NCI-H2196 treated with DMSO at 0.1 percent for 48 hours (cell line): ENCODE data around the gene SRGAP3.
"Not testable (repeated sequence)": the region's sequence is repeated elsewhere in the genome, so short reads cannot be mapped to it uniquely, and the experiment has no call there.

Experiments used
- DNase-seq: peaks from one replicate; lab custom pipeline; 2025; ENCODE audit not compliant: unreplicated experiment; lab: John Stamatoyannopoulos, UW

Gene SRGAP3

GRCh38 chr3:9249273-9250192 lies at the start of gene SRGAP3:
Gene SRGAP3, minus strand, starts transcription at chr3:9249646. Its CDS starts 695 bp downstream, at chr3:9248951.
- DNase-seq: peak; percentile 52

DNA sequence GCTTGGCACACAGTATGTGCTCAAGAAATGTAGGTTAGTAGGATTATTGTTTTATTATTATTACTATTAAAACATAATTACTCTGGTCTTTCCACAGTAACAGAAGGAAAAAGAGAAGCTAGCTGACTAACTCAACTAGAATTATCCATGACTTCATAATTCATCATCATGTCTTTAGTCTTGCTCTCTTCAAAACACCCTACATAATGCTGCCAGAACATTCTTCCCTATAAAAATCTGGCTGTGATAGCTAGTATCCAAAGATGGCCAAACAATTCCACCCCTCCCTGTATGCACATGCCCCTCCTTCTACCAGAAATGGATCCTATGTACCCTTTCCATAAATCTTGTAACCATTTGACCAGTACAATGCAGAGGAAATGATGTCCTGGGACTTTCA lies 48.8 kb upstream of the SRGAP3 start:
- no peak for DNase-seq

GRCh38 chr3:9296241-9296640 lies 46.8 kb upstream of the SRGAP3 start:
- no peak for DNase-seq

DNA sequence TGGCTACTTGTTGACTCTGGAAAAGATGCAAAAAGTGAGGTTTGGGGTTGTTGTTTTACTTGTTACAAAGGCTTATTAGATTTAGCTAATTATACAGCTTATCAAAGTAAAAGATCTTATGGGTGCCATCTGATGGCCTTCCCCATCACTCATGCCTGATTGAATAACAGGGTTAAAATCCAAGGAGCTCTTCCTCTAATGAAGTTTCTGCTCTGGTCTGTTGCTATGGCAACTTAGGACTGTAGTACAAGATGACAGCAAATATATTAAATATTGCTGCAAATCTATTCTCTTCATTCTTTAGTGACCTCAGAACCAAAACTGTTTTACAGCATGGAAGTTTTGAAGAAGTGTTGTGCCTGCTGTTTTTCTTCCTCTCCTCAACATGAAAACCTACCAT lies 45.6 kb upstream of the SRGAP3 start:
- no peak for DNase-seq

DNA sequence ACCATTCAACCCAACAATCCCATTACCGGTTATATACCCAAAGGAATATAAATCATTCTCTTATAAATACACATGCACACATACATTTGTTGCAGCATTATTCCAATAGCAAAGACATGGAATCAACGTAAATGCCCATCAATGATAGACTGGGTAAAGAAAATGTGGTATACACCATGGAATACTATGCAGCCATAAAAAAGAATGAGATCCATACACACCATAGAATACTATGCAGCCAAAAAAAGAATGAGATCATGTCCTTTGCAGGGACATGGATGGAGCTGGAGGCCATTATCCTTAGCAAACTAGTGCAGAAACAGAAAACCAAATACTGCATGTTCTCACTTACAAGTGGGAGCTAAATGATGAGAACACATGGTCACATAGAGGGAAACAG lies 44.5 kb upstream of the SRGAP3 start:
- not testable (repeated sequence) for DNase-seq

GRCh38 chr3:9293076-9293475 lies 43.6 kb upstream of the SRGAP3 start:
- DNase-seq: no peak

- DNase-seq: no peak
Measured at GRCh38 chr3:9292516-9292915, 43.1 kb upstream of the SRGAP3 start.

- DNase-seq: no peak
Measured at GRCh38 chr3:9291821-9292410, 42.5 kb upstream of the SRGAP3 start.

GRCh38 chr3:9290566-9290965 lies 41.1 kb upstream of the SRGAP3 start:
- no peak for DNase-seq

DNA sequence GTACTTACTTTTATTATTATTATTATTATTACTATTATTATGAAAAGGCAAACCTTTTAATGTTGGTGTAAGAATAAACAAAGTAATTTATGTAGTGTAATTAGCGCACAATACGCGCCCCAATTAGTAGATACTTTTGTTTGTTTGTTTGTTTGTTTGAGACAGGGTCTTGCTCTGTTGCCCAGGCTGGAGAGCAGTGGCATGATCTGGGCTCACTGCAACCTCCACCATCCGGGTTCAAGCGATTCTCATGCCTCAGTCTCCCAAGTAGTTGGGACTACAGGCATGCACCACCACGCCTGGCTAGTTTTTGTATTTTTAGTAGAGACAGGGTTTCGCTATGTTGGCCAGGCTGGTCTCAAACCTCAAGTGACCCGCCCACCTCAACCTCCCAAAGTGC lies 32.1 kb upstream of the SRGAP3 start:
- DNase-seq: not testable (repeated sequence)

DNA sequence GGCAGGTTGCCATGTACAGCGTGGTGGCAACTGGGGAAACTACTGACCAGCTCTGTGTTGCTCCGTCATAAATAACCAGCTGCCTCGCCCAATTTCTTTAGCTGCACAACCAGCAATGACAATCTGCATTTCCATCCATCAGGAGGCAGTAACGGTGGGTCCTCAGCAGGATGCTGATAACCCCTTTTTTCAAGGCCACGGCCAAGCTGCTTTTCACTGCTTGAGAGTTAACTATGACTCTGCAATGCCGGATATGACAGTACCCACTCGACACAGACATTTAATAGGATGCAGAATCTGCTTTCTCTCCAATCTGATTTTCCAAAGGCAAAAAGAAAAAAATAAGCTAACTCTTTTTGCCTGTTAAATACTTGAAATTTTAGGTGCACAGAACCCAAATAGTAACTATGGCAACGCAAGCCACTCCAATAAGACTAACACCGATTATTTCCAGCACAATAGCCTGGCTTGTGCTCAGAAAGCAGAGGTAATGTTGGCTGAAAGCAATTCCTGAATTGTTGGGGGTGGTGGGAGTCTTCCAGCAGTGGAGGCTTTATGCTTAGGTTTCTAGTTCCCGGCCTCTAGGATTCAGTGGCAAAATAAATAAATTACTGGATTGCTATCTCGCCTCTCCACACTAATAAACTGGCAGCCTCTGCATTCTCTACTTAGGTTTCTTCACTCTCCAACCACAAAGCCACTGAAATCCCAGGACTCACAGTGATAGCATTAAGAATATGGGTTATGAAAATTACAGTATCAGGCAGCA lies 31.2 kb upstream of the SRGAP3 start:
- peak; percentile 13 for DNase-seq

DNA sequence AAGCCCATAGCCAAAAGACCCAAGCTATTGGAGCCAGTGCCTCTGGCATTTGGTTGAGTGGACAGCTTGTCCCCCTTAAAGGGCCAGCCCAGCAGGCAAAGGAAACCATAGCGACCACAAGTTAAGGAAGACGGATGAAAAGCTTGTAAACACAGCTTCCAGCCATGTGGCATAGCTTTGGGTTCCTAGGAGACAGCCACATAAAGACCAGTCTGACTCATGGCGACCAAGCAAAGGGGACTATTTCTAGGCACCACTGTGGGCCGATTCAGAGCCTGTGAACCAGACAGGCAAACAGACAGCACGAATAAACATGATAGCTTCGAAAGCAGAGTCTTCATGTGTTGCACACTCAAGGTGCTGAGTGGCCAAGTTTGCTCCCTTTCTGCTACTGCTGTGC lies 30.5 kb upstream of the SRGAP3 start:
- no peak for DNase-seq

GRCh38 chr3:9278498-9278897 lies 29.1 kb upstream of the SRGAP3 start:
- no peak for DNase-seq

DNA sequence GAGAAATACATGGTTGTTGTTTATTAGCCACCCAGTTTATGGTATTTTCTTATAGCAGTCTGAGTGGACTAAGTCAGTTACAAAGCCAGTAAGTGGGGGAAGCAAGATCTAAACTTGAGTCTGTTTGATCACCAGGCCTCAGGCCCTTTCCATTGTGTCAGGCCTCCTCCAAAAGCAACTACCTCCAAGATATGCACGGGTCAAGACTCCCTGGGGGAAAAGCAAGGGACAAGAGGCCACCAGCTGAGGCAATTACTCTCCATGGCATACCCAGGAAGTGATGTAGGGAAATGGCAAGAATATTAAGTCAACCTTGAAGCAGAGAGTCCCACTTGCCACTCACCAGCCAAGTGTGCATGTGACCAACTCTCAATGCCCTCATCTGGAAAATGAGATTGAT lies 28.6 kb upstream of the SRGAP3 start:
- no peak for DNase-seq

DNA sequence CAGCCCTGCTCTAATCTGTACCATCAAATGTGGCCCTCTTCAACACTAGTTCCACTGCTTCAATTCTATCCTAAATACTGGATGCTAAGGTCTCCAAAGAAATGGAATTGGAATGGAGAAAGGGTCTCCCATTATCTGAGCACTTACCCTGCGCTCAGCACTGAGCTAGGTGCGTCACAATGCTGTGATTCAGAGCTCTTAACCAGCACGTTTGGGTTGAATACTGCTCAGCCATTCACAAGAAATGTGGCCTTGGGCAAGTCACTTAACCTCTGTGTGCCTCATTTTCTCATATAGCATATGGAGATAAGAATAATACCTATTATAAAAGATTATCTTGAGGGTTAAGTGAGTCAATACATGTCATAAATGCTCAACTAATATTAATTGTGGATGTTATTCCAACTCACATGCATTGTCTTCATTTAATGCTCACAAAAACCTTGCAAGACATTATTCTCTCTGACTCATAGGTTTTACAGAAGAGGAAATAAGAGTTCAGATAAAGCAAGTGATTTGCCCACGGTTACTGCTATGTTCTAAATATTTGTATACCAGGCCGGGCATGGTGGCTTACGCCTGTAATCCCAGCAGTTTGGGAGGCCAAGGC lies 27.4 kb upstream of the SRGAP3 start:
- no peak for DNase-seq

DNA sequence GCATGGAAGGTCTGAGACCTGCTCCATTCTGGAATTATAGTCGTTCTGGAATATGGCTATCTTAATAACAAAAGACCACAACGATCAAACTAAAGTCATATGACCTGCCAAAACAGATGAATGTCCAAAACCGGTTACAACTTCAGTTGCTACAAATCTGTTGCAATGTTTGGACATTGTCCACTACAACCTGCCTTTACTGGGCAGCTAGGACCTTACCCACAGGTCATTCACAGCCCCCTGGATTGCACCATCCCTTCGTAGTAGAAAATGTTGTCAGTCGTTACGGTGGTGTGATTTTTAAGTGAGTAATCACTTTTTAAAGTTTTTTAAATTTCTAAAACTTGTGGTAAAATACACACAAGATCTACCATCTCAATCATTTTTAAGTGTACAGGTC lies 22.5 kb upstream of the SRGAP3 start:
- no peak for DNase-seq

DNA sequence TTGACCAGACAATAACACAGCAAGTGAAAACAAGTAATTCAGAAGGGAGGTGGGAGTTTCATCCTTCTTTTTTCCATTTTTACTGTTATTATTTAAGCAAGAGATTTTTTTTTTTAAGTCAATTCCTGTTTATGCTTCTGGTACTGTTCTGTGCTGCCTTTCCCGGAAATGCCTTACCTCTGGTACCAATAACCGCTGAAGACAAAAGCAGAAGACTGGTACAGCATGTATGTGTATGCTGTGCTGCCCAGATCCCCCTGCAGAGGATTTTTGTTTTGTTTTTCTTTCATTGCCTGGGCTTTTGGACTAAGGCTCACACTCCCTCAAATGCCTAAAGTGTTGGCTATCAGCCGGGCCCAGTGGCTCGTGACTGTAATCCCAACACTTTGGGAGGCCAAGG lies 21.3 kb upstream of the SRGAP3 start:
- DNase-seq: no peak

- no peak for DNase-seq
Measured at GRCh38 chr3:9266716-9267115, 17.3 kb upstream of the SRGAP3 start.

DNA sequence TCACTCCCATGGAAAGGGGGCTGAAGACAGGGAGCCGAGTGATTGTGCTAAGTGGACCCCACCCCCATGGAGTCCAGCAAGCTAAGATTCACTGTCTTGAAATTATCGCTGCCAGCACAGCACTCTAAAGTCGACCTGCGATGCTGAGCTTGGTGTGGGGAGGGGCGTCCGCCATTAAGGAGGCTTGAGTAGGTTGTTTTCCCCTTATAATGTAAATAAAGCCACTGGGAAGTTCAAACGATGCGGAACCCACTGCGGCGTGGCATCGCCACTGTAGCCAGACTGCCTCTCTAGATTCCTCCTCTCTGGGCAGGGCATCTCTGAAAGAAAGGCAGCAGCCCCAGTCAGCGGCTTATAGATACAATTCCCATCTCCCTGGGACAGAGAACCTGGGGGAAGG lies 10.9 kb upstream of the SRGAP3 start:
- DNase-seq: no peak

DNA sequence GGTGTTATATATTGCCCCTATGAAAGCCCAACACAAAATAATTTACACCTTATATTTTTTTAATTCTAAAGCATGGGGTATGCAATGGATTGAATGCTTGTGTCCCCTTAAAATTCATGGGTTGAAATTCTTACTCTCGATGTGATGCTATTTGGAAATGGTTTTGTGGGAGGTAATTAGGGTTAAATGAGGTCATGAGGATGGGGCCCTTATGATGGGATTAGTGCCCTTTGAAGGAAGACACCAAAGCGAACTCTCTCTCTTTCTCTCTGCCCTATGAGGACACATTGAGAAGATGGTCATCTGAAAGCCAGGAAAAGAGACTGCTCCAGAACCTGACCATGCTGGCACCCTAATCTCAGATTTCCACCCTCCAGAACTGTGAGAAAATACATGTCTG lies 7.6 kb upstream of the SRGAP3 start:
- DNase-seq: no peak

DNA sequence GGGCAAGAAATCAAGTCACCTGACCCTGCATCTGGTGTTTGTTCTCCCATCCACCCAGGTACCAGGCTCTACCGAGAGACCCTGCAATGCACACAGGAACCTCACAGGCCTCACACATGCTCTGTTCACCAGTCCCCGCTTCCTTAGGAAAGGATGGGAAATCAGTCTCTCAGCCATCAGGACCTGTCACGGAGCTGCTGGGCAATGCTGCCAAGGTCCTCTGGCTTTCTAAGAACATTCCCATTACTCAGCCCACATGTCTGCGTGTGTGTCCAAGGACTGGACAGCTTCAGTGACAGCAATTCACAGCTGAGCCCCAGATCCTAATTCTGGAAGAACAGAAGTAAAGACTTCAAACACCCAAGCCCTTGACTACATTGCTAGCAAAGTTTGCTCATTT lies 6.5 kb upstream of the SRGAP3 start:
- DNase-seq: no peak
